Testis (tissue), 3 donors: ENCODE measurements around the gene MIEN1. TPM values are rescaled to one million over a fixed set of nuclear protein-coding genes. Genes with fewer than 3 reads are reported as not detected.

Source experiments
- DNase-seq: peaks from one replicate; pipeline ENCODE4 v3.0.0-alpha.2; 2019
- H3K27ac ChIP-seq, 2 donors: fragments of 200-600 bp; sonication (generic); one replicate each; pipeline ENCODE4 v1.5.1; 2019
- H3K27me3 ChIP-seq: fragments of 200-600 bp; sonication (generic); one replicate; pipeline ENCODE4 v1.5.1; 2019
- H3K36me3 ChIP-seq: fragments of 200-600 bp; sonication (generic); one replicate; pipeline ENCODE4 v1.5.1; 2017; ENCODE audit warnings: low read depth; ENCODE audit errors: missing control alignments
- H3K4me1 ChIP-seq: fragments of 200-600 bp; sonication (generic); one replicate; pipeline ENCODE4 v1.5.1; 2019
- H3K4me3 ChIP-seq, 2 donors: fragments of 200-600 bp; sonication (generic); one replicate each; pipeline ENCODE4 v1.5.1; 2017 to 2019
- H3K9me3 ChIP-seq: fragments of 200-600 bp; sonication (generic); one replicate; pipeline ENCODE4 v1.5.1; 2017
- CTCF ChIP-seq, 3 experiments: fragments of 450-650 bp in 2 of 3; fragments of 200-600 bp in 1 of 3; sonication (generic) in 1 of 3; IDR thresholded peaks; one replicate each; pipeline ENCODE4 v1.5.1; 2016 to 2019; ENCODE audit warnings: antibody characterized with exemption in 3 of 3, mild to moderate bottlenecking in 2 of 3, moderate library complexity in 1 of 3
- POLR2A ChIP-seq: fragments of 450-650 bp; IDR thresholded peaks from one replicate; pipeline ENCODE4 v1.6.1; 2017; ENCODE audit warnings: antibody characterized with exemption, mild to moderate bottlenecking, moderate library complexity
- WGBS, 2 donors: methylation state at CpG; one replicate each; pipeline ENCODE4 v1.1.5; 2018; 5-methylcytosine and 5-hydroxymethylcytosine counted together
- intact Hi-C: fragments of 100-400 bp; cut with DNase I; formaldehyde crosslinking; loops from one replicate; pipeline ENCODE4 v1.15.1; 2023; ENCODE audit warnings: low total_unique reads
- polyA plus RNA-seq: library from polyadenylated mRNA; stranded (reverse); fragments of 350-450 nt; fragmentation: Illumina TruSeq; extraction: RNeasy Lipid Tissue Mini Kit (QIAGEN cat#74804); gene quantifications from one replicate; pipeline ENCODE4 v1.2.3, GENCODE V29; 2014; ENCODE audit warnings: low read depth, low replicate concordance; ENCODE audit not compliant: insufficient read depth
- total RNA-seq, 2 donors: library from RNA; depleted of rRNA; stranded (reverse); fragments of >200 nt; gene quantifications; one replicate each; pipeline ENCODE4 v1.2.3, GENCODE V29; 2016

MIEN1 gene
- total and polyA plus RNA-seq, 3 donors from 2014 or later: 47.9 to 89.1 (median 53.1) TPM

GRCh38 chr17:39737206-39737759, 7.0 kb upstream of the MIEN1 start:
- H3K36me3 ChIP-seq: no peaks in the 10 kb centered on the region
- intact Hi-C loops: no loop called here
- peaks cover 24% of the 10 kb centered on the region for H3K4me1 ChIP-seq
- no peak for DNase-seq
- no peak overlapping the region for H3K27ac ChIP-seq
- no peaks in the 10 kb centered on the region for H3K9me3 ChIP-seq
- 37 to 38% methylated on average over 5 to 13 of the region's 13 CpGs for WGBS, 2 donors
- no peak overlapping the region for H3K4me3 ChIP-seq
- H3K27me3 ChIP-seq: no peaks in the 10 kb centered on the region
- TF ChIP-seq CTCF (IDR thresholded peaks at IDR 0.05) (no peak), POLR2A (no peak)

- no peaks in the 10 kb centered on the region for H3K27me3 ChIP-seq
- WGBS, 2 donors: 74 to 78% methylated on average over 10 of the region's 10 CpGs
- no peak for DNase-seq
- intact Hi-C loops: no loop called here
- TF ChIP-seq POLR2A (no peak), CTCF (IDR thresholded peaks at IDR 0.05) (no peak)
- H3K36me3 ChIP-seq: no peaks in the 10 kb centered on the region
- H3K4me1 ChIP-seq: peaks cover 24% of the 10 kb centered on the region
- no peak overlapping the region for H3K4me3 ChIP-seq
- no peak overlapping the region for H3K27ac ChIP-seq
- no peaks in the 10 kb centered on the region for H3K9me3 ChIP-seq
Observed at GRCh38 chr17:39736319-39737165, 6.2 kb upstream of the MIEN1 start.

GRCh38 chr17:39735882-39736281, 5.5 kb upstream of the MIEN1 start:
- no peak overlapping the region for H3K27ac ChIP-seq
- WGBS, 2 donors: 75 to 79% methylated on average over 2 of the region's 2 CpGs
- intact Hi-C loops: no loop called here
- no peaks in the 10 kb centered on the region for H3K27me3 ChIP-seq
- no peaks in the 10 kb centered on the region for H3K36me3 ChIP-seq
- H3K4me1 ChIP-seq: peaks cover 24% of the 10 kb centered on the region
- DNase-seq: no peak
- TF ChIP-seq POLR2A (no peak), CTCF (IDR thresholded peaks at IDR 0.05) (no peak)
- no peak overlapping the region for H3K4me3 ChIP-seq
- H3K9me3 ChIP-seq: no peaks in the 10 kb centered on the region

GRCh38 chr17:39732586-39732985, 2.3 kb upstream of the MIEN1 start:
- no peaks in the 10 kb centered on the region for H3K36me3 ChIP-seq
- intact Hi-C loops: no loop called here
- no peak for TF ChIP-seq CTCF (IDR thresholded peaks at IDR 0.05)
- TF ChIP-seq POLR2A: no peak
- H3K27me3 ChIP-seq: no peaks in the 10 kb centered on the region
- no peak overlapping the region for H3K4me3 ChIP-seq
- peaks cover 6% of the 10 kb centered on the region for H3K4me1 ChIP-seq
- 93 to 95% methylated on average over 3 of the region's 3 CpGs for WGBS, 2 donors
- H3K9me3 ChIP-seq: no peaks in the 10 kb centered on the region
- no peak overlapping the region for H3K27ac ChIP-seq
- DNase-seq: no peak
